ENCODE data around the gene INPP5A. TPM values are rescaled to one million over a fixed set of nuclear protein-coding genes. Genes with fewer than 3 reads are reported as not detected.

The INPP5A gene
- total RNA-seq, 1 donor from 2014 or later, result 36.4 TPM

DNA sequence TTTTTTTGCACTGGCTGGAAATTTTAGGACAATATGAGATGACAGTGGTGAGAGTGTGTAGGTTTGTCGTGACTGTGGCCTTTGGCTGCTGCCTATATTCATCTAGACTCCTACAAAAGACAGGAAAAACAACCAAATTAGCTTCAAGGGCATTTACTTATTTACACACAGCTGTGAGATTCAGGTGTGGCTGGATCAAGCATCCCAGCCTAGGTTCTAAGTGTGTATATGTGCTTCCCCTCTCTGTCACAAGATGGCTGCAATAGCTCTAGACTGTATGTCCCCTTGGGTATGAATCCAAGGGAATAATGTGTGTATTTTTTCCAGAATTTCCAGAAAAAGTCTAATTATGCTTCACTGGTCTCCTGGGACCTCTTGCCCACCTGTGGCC is 25.5 kb upstream of the INPP5A start:
- H3K4me3 Mint-ChIP-seq (ENCODE audit: unreplicated experiment), result no peak overlapping the region
- no peak for DNase-seq (ENCODE audit: extremely low spot score, unreplicated experiment)
- peaks cover 10% of the 10 kb centered on the region for H3K27me3 Mint-ChIP-seq (ENCODE audit: unreplicated experiment)
- H3K9me3 Mint-ChIP-seq (ENCODE audit: unreplicated experiment), result no peaks in the 10 kb centered on the region
- peaks cover 13% of the 10 kb centered on the region for H3K4me1 Mint-ChIP-seq (ENCODE audit: unreplicated experiment)
- H3K27ac Mint-ChIP-seq (ENCODE audit: unreplicated experiment), result no peak overlapping the region
- H3K36me3 Mint-ChIP-seq (ENCODE audit: unreplicated experiment), result no peaks in the 10 kb centered on the region
- TF ChIP-seq, protein P1, sequence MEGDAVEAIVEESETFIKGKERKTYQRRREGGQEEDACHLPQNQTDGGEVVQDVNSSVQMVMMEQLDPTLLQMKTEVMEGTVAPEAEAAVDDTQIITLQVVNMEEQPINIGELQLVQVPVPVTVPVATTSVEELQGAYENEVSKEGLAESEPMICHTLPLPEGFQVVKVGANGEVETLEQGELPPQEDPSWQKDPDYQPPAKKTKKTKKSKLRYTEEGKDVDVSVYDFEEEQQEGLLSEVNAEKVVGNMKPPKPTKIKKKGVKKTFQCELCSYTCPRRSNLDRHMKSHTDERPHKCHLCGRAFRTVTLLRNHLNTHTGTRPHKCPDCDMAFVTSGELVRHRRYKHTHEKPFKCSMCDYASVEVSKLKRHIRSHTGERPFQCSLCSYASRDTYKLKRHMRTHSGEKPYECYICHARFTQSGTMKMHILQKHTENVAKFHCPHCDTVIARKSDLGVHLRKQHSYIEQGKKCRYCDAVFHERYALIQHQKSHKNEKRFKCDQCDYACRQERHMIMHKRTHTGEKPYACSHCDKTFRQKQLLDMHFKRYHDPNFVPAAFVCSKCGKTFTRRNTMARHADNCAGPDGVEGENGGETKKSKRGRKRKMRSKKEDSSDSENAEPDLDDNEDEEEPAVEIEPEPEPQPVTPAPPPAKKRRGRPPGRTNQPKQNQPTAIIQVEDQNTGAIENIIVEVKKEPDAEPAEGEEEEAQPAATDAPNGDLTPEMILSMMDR (IDR thresholded peaks at IDR 0.05), result no peak

DNA sequence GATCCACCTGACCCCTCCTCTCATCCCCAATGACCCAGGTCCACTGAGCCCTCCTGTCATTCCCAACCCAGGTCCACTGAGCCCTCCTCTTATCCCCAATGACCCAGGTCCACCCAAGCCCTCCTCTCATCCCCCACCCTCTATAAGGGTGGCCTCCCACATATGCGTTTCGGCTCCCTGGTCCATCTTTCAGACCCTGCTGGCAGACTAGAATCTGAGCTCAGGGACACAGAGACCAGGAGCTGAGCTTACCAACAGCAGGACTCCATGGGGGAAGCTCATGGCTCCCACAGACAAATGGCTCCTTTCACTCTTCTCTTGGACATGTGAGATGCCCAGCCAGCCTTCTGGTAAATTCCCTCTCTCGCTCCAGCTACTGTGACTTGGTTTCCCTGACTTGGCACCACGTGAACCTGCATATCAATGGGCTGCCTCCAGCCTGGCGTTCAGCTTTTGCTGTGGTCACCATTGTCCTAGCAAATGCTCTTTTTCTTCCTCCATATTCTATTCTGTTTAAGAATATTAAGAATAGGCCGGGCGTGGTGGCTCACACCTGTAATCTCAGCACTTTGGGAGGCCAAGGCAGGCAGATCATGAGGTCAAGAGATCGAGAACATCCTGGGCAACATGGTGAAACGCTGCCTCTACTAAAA is 24.8 kb upstream of the INPP5A start:
- Mint-ChIP-seq H3K9me3 (ENCODE audit: unreplicated experiment) (no peaks in the 10 kb centered on the region), H3K27me3 (ENCODE audit: unreplicated experiment) (peaks cover 10% of the 10 kb centered on the region), H3K36me3 (ENCODE audit: unreplicated experiment) (no peaks in the 10 kb centered on the region), H3K27ac (ENCODE audit: unreplicated experiment) (no peak overlapping the region), H3K4me1 (ENCODE audit: unreplicated experiment) (peaks cover 16% of the 10 kb centered on the region), H3K4me3 (ENCODE audit: unreplicated experiment) (no peak overlapping the region)
- DNase-seq (ENCODE audit: extremely low spot score, unreplicated experiment), result no peak
- TF ChIP-seq, protein P1 (IDR thresholded peaks at IDR 0.05), result no peak

DNA sequence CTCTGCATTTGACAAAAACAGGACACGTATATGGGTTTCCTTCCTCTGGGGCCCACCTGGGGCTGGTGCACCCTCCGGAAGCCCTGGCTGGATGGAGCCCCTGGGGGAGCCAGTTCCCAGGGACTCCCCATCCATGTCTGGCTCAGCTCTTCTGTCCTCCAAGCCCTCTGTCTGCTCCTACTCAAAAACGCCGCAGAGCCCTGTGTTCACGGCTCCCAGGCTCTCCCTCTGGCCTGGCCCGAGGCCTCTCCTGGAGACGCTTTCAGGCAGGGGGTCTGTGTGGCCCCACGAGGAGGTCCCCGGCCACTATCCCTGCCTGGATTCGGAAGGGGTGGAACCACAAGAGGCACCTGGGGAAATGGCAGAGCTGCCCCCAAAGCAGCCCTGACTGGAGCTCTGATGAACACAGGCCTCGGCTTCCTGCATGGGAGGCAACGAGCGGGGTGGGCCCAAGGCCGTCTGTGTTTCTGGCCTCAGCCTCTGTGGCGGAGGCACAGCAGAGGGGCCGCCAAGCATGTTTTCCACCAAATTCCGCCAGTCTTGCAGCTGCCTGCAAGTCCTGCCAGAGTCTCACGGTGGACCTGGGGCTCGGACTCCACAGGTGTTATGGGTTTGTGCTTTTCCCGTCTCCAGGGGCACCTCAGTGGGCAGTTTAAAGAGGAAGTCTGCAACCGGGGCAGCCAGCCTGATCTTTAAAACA is 22.6 kb upstream of the INPP5A start:
- TF ChIP-seq, protein P1 (IDR thresholded peaks at IDR 0.05), result no peak
- Mint-ChIP-seq H3K4me1 (ENCODE audit: unreplicated experiment) (peaks cover 32% of the 10 kb centered on the region), H3K9me3 (ENCODE audit: unreplicated experiment) (no peaks in the 10 kb centered on the region), H3K4me3 (ENCODE audit: unreplicated experiment) (no peak overlapping the region), H3K27me3 (ENCODE audit: unreplicated experiment) (peaks cover 10% of the 10 kb centered on the region), H3K36me3 (ENCODE audit: unreplicated experiment) (no peaks in the 10 kb centered on the region), H3K27ac (ENCODE audit: unreplicated experiment) (peak overlapping the region; percentile 31)
- DNase-seq (ENCODE audit: extremely low spot score, unreplicated experiment), result no peak

DNA sequence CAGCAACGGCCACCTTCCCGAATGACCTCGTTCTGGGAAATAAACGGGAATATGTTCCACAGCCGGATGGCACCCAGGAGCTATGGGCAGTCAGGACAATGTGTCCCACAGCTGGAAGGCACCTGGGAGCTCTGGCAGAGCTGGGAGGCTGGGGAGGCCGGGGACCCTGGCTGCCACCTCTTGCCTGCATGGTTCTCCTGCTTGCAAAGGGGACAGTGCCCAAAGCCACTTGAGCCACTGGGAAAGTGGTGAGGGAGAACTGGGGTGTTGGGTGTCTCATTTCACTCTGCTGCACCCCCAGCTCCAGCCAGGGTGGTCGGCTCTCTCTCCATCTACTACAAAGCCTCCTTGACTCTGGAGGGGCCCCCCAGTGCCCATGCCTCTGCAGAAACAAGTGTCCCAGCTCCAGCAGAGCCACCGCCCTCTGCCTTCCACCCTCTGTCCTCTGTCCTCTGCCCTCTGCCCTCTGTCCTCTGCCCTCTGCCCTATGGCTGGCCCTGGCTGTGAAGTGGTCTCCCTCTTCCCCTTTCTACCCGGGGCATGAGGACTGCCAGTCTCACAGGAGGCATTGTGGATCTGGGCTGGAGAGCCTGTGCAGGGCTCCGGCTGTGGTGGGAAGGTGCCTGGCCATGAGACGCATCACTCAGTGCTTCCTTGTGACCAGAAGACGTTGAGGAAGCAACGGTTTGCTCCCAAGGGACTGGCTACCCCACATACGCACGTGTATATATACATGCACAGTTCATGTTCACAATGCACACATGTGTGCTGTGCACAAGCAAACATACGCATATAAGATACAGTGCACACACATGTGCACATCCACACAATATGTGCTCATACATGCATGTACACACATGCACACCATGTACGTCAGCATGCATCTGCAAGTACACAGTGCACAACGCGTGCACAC is 21.5 kb upstream of the INPP5A start:
- H3K4me3 Mint-ChIP-seq (ENCODE audit: unreplicated experiment), result no peak overlapping the region
- H3K27me3 Mint-ChIP-seq (ENCODE audit: unreplicated experiment), result peaks cover 7% of the 10 kb centered on the region
- H3K27ac Mint-ChIP-seq (ENCODE audit: unreplicated experiment), result peak overlapping the region; percentile 78
- DNase-seq (ENCODE audit: extremely low spot score, unreplicated experiment), result no peak
- H3K9me3 Mint-ChIP-seq (ENCODE audit: unreplicated experiment), result no peaks in the 10 kb centered on the region
- no peaks in the 10 kb centered on the region for H3K36me3 Mint-ChIP-seq (ENCODE audit: unreplicated experiment)
- TF ChIP-seq, protein P1 (IDR thresholded peaks at IDR 0.05), result no peak
- peaks cover 41% of the 10 kb centered on the region for H3K4me1 Mint-ChIP-seq (ENCODE audit: unreplicated experiment)

Data from osteocyte (in vitro differentiated cells).